Activated CD4-positive, alpha-beta T cell treated with anti-CD3 and anti-CD28 coated beads for 24 hours (primary cell): ENCODE results near the gene PDCD2.
A peak's percentile ranks its signal among the peaks of the same experiment; 100 is the strongest.
"Not testable (repeated sequence)": the region's sequence is repeated elsewhere in the genome, so short reads cannot be mapped to it uniquely, and the experiment has no call there.

ENCODE experiments used
- DNase-seq, 2 donors: peaks; one replicate each; pipeline ENCODE4 v3.0.0-alpha.2; 2020; ENCODE audit warnings: low read depth in 2 of 2

Gene PDCD2

GRCh38 chr6:170584181-170584953 is at the start of gene PDCD2:
PDCD2 (minus strand) TSS chr6:170584637; CDS start chr6:170584581, 56 bp downstream.
- DNase-seq: peak; percentile 87 to 88

- DNase-seq: not testable (repeated sequence)
Measured at GRCh38 chr6:170616020-170616554, 31.6 kb upstream of the PDCD2 start.

GRCh38 chr6:170612256-170612804 is 27.9 kb upstream of the PDCD2 start:
- not testable (repeated sequence) for DNase-seq

GRCh38 chr6:170609225-170609624 is 24.8 kb upstream of the PDCD2 start:
- DNase-seq: not testable (repeated sequence)

GRCh38 chr6:170605574-170606259 is 21.3 kb upstream of the PDCD2 start:
- DNase-seq: no peak

GRCh38 chr6:170597278-170597677 is 12.8 kb upstream of the PDCD2 start:
- DNase-seq: no peak

- DNase-seq: no peak
Measured at GRCh38 chr6:170596426-170596825, 12.0 kb upstream of the PDCD2 start.

- DNase-seq: no peak
Measured at GRCh38 chr6:170590725-170591124, 6.3 kb upstream of the PDCD2 start.

GRCh38 chr6:170584954-170585498 is 589 bp upstream of the PDCD2 start:
- no peak for DNase-seq

GRCh38 chr6:170583756-170584180 is 669 bp downstream of the PDCD2 start:
- DNase-seq: no peak

GRCh38 chr6:170578909-170579308 is 5.5 kb downstream of the PDCD2 start:
- no peak for DNase-seq

GRCh38 chr6:170575250-170575649 is 9.2 kb downstream of the PDCD2 start:
- DNase-seq: no peak

- no peak for DNase-seq
Measured at GRCh38 chr6:170572704-170573466, 11.6 kb downstream of the PDCD2 start.

- DNase-seq: no peak
Measured at GRCh38 chr6:170564936-170565530, 19.4 kb downstream of the PDCD2 start.

GRCh38 chr6:170561555-170561954 is 22.9 kb downstream of the PDCD2 start:
- DNase-seq: no peak

GRCh38 chr6:170555305-170555704 is 29.1 kb downstream of the PDCD2 start:
- DNase-seq: no peak

- DNase-seq: no peak
Measured at GRCh38 chr6:170554796-170555137, 29.7 kb downstream of the PDCD2 start.

- peak; percentile 89 to 94 for DNase-seq
Measured at GRCh38 chr6:170554013-170554795, 30.2 kb downstream of the PDCD2 start, which contains the start of gene TBP. TBP (plus strand) TSS chr6:170554369; CDS start chr6:170557030, 2,661 bp downstream.

GRCh38 chr6:170553534-170554012 is 30.9 kb downstream of the PDCD2 start:
- DNase-seq: no peak
